SK-N-SH (cell line): ENCODE data around the gene WDR82.

ENCODE experiments used
- CTCF ChIP-seq: fragments of 200-600 bp; sonication (generic); IDR thresholded peaks from 2 replicates; pipeline ENCODE4 v1.6.1; 2017; ENCODE audit warnings: antibody characterized with exemption, mild to moderate bottlenecking, moderate library complexity
- GABPA ChIP-seq: IDR thresholded peaks from 2 replicates; pipeline ENCODE4 v1.4.0; 2012; ENCODE audit warnings: low read depth, mild to moderate bottlenecking
- IRF3 ChIP-seq: fragments of 150-350 bp; IDR thresholded peaks from 2 replicates; pipeline ENCODE4 v1.6.1; 2016; ENCODE audit warnings: mild to moderate bottlenecking, low read depth, low read length
- RAD21 ChIP-seq: IDR thresholded peaks from 2 replicates; pipeline ENCODE4 v1.6.1; 2012; ENCODE audit warnings: mild to moderate bottlenecking, low read length
- TEAD4 ChIP-seq: IDR thresholded peaks from 2 replicates; pipeline ENCODE4 v1.4.0; 2012; ENCODE audit warnings: mild to moderate bottlenecking, borderline replicate concordance; ENCODE audit not compliant: insufficient read depth

- TF ChIP-seq GABPA, result no peak
- TF ChIP-seq RAD21, result no peak
- no peak for TF ChIP-seq CTCF
- no peak for TF ChIP-seq IRF3
- no peak for TF ChIP-seq TEAD4
Measured at GRCh38 chr3:52313188-52313773, 34.8 kb upstream of the WDR82 start.
